Hematopoietic multipotent progenitor cell treated with erythropoietin and hydrocortisone succinate and interleukin-3 and kit ligand, for 17 days (in vitro differentiated cells): ENCODE measurements around the gene LAMA1.
"Not testable (repeated sequence)": the region's sequence is repeated elsewhere in the genome, so short reads cannot be mapped to it uniquely, and the experiment has no call there.

Experiments
- DNase-seq: peaks from one replicate; pipeline ENCODE4 v3.0.0-alpha.2; 2015; ENCODE audit warnings: low spot score

LAMA1 gene

GRCh38 chr18:7117390-7118355 lies at the start of gene LAMA1:
Gene LAMA1, minus strand, starts transcription at chr18:7117797. Its CDS starts 77 bp downstream, at chr18:7117720.
- DNase-seq: no peak

- no peak for DNase-seq
These were observed 48.3 kb upstream of the LAMA1 start for GRCh38 chr18:7165846-7166393.

- no peak for DNase-seq
These were observed 46.9 kb upstream of the LAMA1 start for GRCh38 chr18:7164323-7165004.

- no peak for DNase-seq
These were observed 40.6 kb upstream of the LAMA1 start for GRCh38 chr18:7158216-7158615.

- DNase-seq: no peak
These were observed 40.2 kb upstream of the LAMA1 start for GRCh38 chr18:7157760-7158159.

- no peak for DNase-seq
These were observed 38.3 kb upstream of the LAMA1 start for GRCh38 chr18:7155887-7156286.

GRCh38 chr18:7155092-7155491 lies 37.5 kb upstream of the LAMA1 start:
- DNase-seq: no peak

GRCh38 chr18:7152440-7152839 lies 34.8 kb upstream of the LAMA1 start:
- DNase-seq: no peak

- no peak for DNase-seq
These were observed 29.8 kb upstream of the LAMA1 start for GRCh38 chr18:7147399-7147798.

GRCh38 chr18:7146067-7146466 lies 28.5 kb upstream of the LAMA1 start:
- DNase-seq: no peak

GRCh38 chr18:7144921-7145320 lies 27.3 kb upstream of the LAMA1 start:
- not testable (repeated sequence) for DNase-seq

- no peak for DNase-seq
These were observed 23.7 kb upstream of the LAMA1 start for GRCh38 chr18:7141287-7141686.

- no peak for DNase-seq
These were observed 21.8 kb upstream of the LAMA1 start for GRCh38 chr18:7139409-7139808.

- no peak for DNase-seq
These were observed 15.6 kb upstream of the LAMA1 start for GRCh38 chr18:7133181-7133580.

GRCh38 chr18:7132356-7133150 lies 15.0 kb upstream of the LAMA1 start:
- no peak for DNase-seq

- DNase-seq: no peak
These were observed 4.8 kb upstream of the LAMA1 start for GRCh38 chr18:7122376-7122775.

GRCh38 chr18:7116792-7117389 lies 706 bp downstream of the LAMA1 start:
- DNase-seq: no peak

GRCh38 chr18:7116001-7116730 lies 1.4 kb downstream of the LAMA1 start:
- no peak for DNase-seq

- DNase-seq: no peak
These were observed 4.7 kb downstream of the LAMA1 start for GRCh38 chr18:7112936-7113335.

GRCh38 chr18:7111134-7111533 lies 6.5 kb downstream of the LAMA1 start:
- DNase-seq: no peak

GRCh38 chr18:7105943-7106342 lies 11.7 kb downstream of the LAMA1 start:
- no peak for DNase-seq
